ENCODE results near the gene RNU4-1.
A peak's percentile ranks its signal among the peaks of the same experiment; 100 is the strongest.

Gene RNU4-1

DNA sequence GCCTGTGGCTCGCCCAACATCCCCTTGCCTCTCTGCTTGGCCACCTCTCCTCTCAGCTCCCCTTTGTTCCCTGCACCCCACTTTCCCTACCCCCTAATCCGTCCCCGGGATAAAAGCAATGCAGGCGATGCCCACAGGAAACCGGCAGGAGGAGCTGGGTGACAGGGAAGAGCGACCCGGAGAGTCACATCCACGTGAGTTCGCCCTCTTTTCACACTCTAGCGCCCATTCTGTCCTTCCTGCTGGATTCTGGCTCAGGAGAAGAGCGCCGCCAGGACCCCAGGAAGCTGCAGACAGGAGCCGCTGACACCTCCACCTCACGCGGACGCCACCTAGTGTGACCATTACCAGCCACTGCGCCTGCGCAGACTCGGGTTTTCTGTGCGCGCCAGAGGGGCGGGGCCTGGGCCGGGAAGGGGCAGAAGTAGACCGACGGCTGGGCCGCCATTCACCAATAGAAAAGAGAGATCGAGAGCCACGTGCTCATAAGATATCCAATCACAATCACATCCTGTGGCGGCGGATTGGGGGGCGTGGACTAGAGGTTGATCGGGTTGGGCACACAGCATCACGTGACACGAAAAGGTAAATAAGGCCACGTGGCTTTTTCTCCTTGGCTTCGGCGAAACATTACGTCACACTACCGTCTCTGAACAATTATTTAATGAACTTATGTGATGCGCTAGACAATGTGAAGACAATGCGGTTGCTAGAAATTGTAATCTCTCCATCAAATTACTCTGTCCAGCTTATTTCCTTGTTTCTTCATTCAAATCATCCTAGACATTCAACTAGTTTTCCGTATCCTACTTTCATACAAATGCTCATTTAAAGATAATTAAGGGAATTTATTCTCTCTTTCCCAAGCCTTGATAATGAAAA, 24.4 kb upstream of the RNU4-1 start (continued):
- TF ChIP-seq ZNF792 (tag by site-specific recombination; IDR thresholded peaks at IDR 0.05) (no peak), ZNF221 (tag by site-specific recombination; IDR thresholded peaks at IDR 0.05; ENCODE audit: borderline replicate concordance) (no peak), ZNF2 (tag by site-specific recombination; IDR thresholded peaks at IDR 0.05) (peak; percentile 52), YY1 (tag by site-specific recombination; IDR thresholded peaks at IDR 0.05) (no peak), ZFHX2 (tag by site-specific recombination; conservative IDR thresholded peaks at IDR 0.05) (no peak), BCL11B (tag by site-specific recombination; IDR thresholded peaks at IDR 0.05; ENCODE audit: low read depth) (no peak), SP7 (tag by site-specific recombination; IDR thresholded peaks at IDR 0.05) (no peak; the same call in none of the 2 replicates), ZNF837 (tag by site-specific recombination; IDR thresholded peaks at IDR 0.05) (no peak), ZNF664 (tag by site-specific recombination; IDR thresholded peaks at IDR 0.05) (peak; percentile 99), ZNF529 (tag by site-specific recombination; IDR thresholded peaks at IDR 0.05; ENCODE audit: insufficient replicate concordance) (no peak), HOXA7 (CRISPR knock-in tag; IDR thresholded peaks at IDR 0.05; ENCODE audit: borderline replicate concordance) (no peak), ZIC2 (tag by site-specific recombination; IDR thresholded peaks at IDR 0.05) (peak; percentile 49; the same call in 1 of the 2 replicates), ZNF223 (tag by site-specific recombination; IDR thresholded peaks at IDR 0.05) (no peak), BCL11A (tag by site-specific recombination; IDR thresholded peaks at IDR 0.05; ENCODE audit: low read depth) (no peak), GLIS1 (tag by site-specific recombination; IDR thresholded peaks at IDR 0.05) (peak; percentile 77), ZNF707 (tag by site-specific recombination; IDR thresholded peaks at IDR 0.05) (no peak), ZXDB (tag by site-specific recombination; IDR thresholded peaks at IDR 0.05) (peak; percentile 40), ZNF324 (tag by site-specific recombination; IDR thresholded peaks at IDR 0.05) (peak; percentile 82; the same call in 1 of the 2 replicates), ZNF600 (tag by site-specific recombination; IDR thresholded peaks at IDR 0.05) (peak; percentile 54), ZNF777 (tag by site-specific recombination; IDR thresholded peaks at IDR 0.05; ENCODE audit: borderline replicate concordance) (no peak), KLF16 (tag by site-specific recombination; IDR thresholded peaks at IDR 0.05) (0 out of 2 replicates have a peak, but pooled peaks have one; percentile 50), KLF10 (tag by site-specific recombination; IDR thresholded peaks at IDR 0.05) (peak; percentile 96)
- TF ChIP-seq, protein P1, sequence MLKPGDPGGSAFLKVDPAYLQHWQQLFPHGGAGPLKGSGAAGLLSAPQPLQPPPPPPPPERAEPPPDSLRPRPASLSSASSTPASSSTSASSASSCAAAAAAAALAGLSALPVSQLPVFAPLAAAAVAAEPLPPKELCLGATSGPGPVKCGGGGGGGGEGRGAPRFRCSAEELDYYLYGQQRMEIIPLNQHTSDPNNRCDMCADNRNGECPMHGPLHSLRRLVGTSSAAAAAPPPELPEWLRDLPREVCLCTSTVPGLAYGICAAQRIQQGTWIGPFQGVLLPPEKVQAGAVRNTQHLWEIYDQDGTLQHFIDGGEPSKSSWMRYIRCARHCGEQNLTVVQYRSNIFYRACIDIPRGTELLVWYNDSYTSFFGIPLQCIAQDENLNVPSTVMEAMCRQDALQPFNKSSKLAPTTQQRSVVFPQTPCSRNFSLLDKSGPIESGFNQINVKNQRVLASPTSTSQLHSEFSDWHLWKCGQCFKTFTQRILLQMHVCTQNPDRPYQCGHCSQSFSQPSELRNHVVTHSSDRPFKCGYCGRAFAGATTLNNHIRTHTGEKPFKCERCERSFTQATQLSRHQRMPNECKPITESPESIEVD (tag by site-specific recombination; IDR thresholded peaks at IDR 0.05), result no peak
- TF ChIP-seq, protein P2, sequence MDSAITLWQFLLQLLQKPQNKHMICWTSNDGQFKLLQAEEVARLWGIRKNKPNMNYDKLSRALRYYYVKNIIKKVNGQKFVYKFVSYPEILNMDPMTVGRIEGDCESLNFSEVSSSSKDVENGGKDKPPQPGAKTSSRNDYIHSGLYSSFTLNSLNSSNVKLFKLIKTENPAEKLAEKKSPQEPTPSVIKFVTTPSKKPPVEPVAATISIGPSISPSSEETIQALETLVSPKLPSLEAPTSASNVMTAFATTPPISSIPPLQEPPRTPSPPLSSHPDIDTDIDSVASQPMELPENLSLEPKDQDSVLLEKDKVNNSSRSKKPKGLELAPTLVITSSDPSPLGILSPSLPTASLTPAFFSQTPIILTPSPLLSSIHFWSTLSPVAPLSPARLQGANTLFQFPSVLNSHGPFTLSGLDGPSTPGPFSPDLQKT (IDR thresholded peaks at IDR 0.05; ENCODE audit: borderline replicate concordance, low read depth, low read length), result no peak
- TF ChIP-seq, protein P3, sequence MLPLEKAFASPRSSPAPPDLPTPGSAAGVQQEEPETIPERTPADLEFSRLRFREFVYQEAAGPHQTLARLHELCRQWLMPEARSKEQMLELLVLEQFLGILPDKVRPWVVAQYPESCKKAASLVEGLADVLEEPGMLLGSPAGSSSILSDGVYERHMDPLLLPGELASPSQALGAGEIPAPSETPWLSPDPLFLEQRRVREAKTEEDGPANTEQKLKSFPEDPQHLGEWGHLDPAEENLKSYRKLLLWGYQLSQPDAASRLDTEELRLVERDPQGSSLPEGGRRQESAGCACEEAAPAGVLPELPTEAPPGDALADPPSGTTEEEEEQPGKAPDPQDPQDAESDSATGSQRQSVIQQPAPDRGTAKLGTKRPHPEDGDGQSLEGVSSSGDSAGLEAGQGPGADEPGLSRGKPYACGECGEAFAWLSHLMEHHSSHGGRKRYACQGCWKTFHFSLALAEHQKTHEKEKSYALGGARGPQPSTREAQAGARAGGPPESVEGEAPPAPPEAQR (tag by site-specific recombination; IDR thresholded peaks at IDR 0.05), result no peak
- TF ChIP-seq, protein P4, sequence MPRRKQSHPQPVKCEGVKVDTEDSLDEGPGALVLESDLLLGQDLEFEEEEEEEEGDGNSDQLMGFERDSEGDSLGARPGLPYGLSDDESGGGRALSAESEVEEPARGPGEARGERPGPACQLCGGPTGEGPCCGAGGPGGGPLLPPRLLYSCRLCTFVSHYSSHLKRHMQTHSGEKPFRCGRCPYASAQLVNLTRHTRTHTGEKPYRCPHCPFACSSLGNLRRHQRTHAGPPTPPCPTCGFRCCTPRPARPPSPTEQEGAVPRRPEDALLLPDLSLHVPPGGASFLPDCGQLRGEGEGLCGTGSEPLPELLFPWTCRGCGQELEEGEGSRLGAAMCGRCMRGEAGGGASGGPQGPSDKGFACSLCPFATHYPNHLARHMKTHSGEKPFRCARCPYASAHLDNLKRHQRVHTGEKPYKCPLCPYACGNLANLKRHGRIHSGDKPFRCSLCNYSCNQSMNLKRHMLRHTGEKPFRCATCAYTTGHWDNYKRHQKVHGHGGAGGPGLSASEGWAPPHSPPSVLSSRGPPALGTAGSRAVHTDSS (tag by site-specific recombination; IDR thresholded peaks at IDR 0.05), result no peak
- TF ChIP-seq, protein P5, sequence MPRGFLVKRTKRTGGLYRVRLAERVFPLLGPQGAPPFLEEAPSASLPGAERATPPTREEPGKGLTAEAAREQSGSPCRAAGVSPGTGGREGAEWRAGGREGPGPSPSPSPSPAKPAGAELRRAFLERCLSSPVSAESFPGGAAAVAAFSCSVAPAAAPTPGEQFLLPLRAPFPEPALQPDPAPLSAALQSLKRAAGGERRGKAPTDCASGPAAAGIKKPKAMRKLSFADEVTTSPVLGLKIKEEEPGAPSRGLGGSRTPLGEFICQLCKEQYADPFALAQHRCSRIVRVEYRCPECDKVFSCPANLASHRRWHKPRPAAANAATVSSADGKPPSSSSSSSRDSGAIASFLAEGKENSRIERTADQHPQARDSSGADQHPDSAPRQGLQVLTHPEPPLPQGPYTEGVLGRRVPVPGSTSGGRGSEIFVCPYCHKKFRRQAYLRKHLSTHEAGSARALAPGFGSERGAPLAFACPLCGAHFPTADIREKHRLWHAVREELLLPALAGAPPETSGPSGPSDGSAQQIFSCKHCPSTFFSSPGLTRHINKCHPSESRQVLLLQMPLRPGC (tag by site-specific recombination; IDR thresholded peaks at IDR 0.05), result no peak
- TF ChIP-seq, protein P6, sequence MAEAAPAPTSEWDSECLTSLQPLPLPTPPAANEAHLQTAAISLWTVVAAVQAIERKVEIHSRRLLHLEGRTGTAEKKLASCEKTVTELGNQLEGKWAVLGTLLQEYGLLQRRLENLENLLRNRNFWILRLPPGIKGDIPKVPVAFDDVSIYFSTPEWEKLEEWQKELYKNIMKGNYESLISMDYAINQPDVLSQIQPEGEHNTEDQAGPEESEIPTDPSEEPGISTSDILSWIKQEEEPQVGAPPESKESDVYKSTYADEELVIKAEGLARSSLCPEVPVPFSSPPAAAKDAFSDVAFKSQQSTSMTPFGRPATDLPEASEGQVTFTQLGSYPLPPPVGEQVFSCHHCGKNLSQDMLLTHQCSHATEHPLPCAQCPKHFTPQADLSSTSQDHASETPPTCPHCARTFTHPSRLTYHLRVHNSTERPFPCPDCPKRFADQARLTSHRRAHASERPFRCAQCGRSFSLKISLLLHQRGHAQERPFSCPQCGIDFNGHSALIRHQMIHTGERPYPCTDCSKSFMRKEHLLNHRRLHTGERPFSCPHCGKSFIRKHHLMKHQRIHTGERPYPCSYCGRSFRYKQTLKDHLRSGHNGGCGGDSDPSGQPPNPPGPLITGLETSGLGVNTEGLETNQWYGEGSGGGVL (tag by site-specific recombination; IDR thresholded peaks at IDR 0.05), result no peak
- TF ChIP-seq, protein P7, sequence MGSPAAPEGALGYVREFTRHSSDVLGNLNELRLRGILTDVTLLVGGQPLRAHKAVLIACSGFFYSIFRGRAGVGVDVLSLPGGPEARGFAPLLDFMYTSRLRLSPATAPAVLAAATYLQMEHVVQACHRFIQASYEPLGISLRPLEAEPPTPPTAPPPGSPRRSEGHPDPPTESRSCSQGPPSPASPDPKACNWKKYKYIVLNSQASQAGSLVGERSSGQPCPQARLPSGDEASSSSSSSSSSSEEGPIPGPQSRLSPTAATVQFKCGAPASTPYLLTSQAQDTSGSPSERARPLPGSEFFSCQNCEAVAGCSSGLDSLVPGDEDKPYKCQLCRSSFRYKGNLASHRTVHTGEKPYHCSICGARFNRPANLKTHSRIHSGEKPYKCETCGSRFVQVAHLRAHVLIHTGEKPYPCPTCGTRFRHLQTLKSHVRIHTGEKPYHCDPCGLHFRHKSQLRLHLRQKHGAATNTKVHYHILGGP (tag by site-specific recombination; IDR thresholded peaks at IDR 0.05), result no peak
